ENCODE results near the gene AKAP17A.

AKAP17A gene

DNA sequence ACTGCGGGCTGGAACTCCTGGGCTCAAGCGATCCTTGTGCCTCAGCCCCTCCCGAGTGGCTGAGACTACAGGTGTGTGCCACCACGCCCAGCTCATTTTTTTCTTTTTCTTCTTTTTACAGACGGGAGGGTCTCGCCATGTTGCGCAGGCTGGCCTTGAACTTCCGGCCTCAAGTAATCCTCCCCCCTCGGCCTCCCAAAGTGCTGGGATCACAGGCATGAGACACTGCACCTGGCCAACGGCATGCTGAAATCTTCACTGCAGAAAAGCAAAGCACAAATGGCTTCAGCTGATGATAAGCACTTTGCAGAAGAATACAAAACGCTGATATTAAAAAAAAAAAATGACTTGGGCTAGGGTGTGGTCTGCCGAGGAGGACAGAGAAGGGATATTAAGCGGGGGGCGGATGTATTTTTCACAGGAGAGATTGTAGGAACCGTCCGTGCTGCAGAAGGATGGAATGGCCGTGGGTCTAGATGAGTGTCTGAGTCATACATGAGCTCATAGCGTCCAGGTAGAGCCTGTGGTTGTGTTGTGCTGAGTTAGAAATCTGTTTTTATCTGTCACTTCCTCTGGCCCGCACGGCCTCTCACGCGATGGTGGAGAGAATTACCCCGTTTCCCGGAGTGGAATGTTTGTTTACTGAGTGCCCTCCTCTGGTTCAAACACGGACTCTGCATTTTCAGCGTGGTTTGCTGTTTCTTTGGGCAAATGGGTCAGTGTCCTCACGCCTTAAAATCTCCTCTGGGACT lies 8.5 kb upstream of the AKAP17A start:
- DNase-seq = no peak

DNA sequence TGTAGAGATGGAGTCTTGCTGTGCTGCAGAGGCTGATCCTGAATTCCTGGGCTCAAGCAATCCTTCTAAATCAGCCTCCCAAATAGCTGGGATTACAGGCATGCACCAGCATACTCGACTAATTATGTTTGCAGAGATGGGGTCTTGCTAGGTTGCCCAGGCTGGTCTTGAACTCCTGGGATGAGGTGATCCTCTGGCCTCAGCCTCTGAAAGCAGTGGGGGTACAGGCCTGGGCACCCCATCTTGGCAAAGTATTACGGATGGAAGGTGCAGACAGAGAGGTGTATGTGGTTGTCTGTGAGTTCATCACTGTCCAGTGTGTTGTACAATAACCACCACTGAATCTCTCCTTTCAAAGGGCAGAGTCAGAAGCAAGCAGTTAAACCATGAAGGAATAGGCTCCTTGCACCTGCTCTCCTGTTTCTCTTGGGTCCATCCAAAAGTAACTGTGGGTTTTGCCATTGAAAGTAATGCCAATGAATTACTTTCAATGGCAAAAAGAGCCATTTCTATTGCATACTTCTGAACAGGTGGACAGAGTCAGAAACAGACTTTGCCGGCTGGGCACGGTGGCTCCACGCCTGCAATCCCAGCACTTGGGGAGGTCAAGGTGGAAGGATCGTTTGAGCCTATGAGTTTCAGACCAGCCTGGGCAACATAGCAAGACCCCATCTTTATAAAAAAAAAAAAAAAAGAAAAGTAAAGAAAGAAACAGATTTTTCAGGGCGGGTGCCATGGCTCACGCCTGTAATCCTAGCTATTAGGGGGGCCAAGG lies 7.0 kb upstream of the AKAP17A start:
- DNase-seq = no peak

DNA sequence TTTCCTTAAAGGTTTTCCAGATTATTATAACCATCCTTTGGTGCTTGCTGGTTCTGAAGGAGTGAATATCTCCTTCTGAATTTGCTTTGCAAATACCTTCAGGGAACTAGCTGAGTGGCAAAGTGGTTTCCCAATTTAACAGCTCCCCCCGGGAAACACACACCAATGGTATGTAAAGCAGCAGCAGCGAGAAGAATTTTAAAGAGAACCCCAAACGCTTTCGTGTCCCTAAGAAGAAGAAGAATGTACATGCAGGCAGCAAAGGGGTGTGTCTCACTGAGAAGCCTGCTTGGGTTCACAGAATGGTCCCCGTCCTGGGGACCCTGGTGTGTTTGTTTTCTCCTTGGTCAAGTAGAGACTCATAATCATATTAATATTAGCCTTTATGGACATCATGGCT lies 4.2 kb upstream of the AKAP17A start:
- DNase-seq = no peak

DNA sequence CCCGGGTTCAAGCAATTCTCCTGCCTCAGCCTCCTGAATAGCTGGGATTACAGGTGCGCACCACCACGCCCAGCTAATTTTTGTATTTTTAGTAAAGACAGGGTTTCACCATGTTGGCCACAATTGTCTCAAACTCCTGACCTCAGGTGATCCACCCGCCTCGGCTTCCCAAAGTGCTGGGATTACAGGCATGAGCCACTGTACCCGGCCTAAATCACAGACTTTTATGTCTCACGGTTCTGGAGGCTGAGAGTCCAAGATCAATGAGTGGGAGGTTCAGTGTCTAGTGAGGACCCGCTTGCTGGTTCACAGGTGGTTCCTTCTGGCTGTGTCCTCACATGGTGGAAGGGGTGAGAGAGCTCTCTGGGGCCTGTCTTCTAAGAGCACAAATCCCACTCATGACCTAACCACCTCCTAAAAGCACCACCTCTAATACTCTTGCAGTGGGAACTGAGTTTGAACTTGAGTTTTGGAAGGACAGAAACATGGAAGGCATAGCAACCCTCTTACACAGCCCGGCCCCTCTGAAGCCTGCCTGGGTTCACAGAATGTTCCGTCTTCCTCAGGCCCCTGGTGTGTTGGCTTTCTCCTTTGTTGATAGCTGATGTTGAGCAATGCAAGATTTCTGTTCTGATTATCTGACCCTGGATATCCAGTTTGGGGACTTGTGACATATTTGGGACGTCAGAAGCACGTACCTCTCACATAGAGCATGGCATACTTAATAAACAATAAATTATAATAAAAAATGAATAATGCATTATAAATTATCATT lies 1.9 kb upstream of the AKAP17A start:
- DNase-seq = no peak

DNA sequence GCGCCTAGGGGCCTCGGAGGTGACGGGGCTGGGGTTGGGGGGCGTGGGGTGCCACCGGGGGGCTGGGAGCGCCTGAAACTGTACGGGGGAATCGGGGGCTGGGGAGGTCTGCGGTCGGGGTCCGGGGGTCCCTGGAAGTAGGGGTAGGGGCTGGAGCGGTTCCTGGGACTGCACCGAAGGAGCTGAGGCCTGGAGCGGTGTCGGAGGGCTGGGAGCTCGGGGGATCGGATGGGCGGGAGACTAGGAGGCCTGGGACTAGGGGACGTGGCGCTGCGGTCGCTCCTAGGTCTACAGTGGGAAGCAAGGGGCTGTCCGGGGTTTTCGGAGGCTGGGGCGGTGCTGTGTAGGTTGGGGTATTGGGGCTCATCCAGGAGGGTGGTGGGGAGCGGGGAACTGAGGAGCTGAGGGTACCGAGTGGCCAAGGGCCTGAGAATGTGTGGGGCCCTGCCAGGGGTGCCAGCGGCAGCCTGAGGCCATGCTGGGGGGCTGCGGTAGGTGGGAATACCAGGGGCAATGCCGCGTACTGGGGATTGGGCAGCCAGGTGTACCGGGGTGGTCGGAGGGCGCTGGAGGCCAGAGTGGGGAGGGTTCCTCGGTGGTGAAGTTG lies 562 bp downstream of the AKAP17A start:
- DNase-seq = peak in 4 of 56 donors; percentile 3 to 37 (median 10)

DNA sequence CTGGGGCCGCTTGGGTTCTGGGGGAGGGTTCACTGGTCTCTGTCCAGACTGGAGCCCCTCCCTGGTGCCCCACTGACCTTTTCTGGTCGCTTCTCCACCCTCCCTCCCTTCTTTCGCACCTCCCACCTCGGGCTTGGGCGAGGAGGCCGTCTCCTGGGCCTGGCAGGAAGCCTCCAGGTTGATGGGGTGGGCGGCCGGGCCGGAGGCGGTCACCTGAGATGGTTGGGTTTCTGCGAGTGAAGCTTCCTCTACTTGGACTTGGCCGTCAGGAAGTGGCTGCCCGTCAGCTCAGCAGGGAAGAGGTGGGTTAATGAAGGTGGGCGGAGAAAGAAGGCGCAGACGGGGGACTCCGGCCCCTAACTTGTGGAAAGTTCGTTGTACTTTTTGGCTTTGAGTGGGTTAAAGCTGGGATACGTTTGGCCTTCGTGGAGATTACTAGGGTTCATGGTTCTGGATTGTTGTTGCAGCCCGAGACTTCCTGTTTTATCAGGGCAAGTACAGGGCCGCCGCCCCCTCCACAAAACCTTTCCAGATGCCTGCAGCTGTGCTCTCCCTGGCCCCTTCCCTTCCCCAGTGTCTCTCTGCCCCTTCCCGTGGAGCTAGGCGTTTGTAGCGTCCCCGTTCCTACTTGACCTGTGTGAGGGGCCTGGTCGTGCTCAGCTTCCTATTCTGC lies 1.2 kb downstream of the AKAP17A start:
- peak in 2 of 56 donors; percentile 8 to 25 for DNase-seq

DNA sequence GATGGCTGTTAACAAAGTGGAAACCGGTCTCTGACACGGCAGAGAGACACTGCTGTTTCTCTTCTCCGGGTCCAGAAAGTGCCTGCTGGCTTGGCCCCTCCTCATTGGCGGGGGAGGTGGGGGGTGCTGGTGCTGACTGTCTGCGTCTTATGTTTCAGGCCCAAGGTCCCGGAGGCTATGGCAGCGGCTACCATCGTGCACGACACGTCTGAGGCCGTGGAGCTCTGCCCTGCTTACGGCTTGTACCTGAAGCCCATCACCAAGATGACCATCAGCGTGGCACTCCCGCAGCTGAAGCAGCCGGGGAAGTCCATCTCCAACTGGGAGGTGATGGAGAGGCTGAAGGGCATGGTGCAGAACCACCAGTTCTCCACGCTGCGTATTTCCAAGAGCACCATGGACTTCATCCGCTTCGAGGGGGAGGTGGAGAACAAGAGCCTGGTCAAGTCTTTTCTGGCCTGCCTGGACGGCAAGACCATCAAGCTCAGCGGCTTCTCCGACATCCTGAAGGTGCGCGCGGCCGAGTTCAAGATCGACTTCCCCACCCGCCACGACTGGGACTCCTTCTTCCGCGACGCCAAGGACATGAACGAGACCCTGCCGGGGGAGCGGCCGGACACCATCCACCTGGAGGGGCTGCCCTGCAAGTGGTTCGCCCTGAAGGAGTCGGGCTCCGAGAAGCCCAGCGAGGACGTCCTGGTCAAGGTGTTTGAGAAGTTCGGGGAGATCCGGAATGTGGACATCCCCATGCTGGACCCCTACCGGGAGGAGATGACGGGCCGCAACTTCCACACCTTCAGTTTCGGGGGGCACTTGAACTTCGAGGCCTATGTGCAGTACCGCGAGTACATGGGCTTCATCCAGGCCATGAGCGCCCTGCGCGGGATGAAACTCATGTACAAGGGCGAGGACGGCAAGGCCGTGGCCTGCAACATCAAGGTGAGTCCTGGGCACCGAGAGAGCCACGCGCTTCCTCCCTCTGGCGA lies 2.2 kb downstream of the AKAP17A start:
- DNase-seq = no peak

DNA sequence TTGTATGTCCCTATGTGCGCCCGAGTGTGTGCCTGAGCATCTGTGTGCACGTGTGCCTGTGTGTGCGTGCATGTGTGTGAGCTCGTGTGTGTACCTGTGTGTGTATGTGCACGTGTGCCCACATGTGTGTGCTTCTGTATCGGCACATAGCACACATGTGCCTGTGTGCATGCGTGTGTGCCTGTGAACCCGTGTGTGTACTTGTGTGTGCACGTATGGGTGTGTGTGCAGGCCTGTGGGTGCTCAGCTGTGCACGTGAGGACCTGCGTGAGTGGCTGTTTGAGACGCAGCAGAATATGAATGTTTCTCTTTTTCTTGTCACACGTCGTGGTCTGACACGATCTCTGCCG lies 4.3 kb downstream of the AKAP17A start:
- DNase-seq = no peak

DNA sequence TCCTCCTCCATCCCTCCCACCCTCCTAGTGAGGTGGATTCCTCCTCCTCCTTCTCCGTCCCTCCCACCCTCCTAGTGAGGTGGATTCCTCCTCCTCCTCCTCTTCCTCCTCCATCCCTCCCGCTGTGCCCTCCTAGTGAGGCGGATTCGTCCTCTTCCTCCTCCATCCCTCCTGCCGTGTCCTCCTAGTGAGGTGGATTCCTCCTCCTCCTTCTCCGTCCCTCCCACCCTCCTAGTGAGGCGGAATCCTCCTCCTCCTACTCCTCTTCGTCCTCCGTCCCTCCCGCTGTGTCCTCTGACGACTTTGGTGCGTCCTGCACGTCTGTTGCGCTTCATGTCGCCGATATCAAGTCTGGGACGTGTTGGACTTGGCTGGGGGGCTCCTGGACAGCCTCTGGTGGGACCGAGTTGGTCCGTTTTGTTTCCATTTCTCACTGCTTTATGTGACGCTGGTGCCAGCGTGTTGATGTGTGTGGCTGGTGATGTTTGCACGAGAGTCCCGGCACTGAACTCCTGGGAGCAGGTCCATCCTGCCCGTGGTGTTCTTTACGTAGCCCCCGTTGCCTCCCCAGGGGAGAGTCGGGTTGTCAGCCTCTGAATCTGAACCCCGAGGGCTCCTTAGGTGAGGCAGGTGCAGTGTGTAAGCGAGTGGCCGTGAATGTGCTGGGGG lies 5.4 kb downstream of the AKAP17A start:
- DNase-seq = no peak

DNA sequence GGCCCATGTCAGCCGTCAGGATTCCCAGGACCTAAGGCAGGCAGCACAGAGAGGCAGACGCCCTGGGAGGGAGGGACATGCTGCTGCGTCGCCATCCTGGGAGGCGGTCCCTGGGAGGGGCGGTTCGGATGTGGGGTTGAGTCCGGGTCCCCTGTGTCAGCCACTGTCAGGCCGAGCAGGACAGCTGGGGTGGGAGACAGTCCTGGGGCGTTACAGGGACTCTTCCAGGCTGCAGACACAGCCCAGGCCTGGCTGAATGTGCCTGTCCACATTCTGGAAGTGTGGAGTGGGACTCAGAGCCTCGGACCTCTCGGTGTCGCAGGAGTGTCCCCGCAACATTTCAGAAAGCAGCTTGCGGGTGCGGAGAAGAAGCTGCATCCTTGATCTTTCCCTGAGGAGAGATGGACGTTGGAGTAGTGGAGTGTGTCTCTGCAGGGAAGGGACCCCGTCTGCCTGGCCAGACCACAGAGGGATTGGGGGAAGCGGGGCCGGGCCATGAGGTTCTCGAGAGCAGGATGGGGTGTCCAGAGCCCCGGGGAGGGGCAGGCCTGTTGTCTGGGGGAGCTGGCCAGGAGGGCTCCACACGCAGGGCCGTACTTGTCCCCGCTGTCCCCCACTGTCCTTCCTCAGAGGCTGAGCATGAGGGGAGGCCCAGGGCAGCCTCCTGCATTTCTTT lies 6.1 kb downstream of the AKAP17A start:
- DNase-seq = no peak

DNA sequence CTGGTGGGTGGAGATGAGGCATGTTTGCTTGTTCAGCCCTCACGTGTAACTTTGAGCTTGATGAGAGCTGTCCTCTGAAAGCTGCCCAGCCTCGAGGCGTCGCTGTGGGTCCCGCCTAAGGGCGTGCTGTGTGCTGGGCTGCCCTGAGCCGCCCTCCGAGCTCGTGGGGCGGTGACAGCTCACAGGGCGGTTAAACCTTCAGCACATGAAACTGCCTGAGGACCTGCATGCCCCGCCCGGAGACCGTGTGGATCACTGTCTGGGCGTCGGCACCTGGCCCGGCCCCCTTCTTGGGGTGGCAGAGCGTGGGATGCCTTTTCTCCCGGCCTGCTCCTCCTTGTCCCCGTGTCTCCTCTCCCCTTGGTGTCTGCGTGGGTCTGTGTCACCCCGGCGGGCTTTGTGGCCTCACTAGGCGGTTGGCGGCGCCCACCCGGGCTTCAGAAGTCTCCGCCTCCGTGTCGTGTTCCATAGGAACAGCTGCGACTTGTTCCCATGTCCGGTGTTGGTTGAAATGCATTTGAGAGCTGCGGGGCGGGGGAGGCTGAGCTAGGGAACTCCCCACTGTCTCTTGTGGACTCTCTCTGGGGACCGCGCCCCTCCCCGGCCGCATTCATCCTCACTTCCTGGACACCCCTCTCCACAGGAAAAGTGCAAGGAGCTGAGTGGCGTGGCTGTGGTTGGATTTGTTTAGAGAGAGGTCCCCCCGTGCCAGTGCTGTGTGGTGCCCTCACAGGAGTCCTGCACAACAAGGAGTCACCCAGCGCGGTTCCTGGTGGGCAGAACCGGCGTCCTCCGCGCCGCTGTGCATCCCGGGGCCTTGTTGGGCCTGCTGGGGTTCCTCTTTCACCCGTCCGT lies 6.8 kb downstream of the AKAP17A start:
- DNase-seq = no peak

DNA sequence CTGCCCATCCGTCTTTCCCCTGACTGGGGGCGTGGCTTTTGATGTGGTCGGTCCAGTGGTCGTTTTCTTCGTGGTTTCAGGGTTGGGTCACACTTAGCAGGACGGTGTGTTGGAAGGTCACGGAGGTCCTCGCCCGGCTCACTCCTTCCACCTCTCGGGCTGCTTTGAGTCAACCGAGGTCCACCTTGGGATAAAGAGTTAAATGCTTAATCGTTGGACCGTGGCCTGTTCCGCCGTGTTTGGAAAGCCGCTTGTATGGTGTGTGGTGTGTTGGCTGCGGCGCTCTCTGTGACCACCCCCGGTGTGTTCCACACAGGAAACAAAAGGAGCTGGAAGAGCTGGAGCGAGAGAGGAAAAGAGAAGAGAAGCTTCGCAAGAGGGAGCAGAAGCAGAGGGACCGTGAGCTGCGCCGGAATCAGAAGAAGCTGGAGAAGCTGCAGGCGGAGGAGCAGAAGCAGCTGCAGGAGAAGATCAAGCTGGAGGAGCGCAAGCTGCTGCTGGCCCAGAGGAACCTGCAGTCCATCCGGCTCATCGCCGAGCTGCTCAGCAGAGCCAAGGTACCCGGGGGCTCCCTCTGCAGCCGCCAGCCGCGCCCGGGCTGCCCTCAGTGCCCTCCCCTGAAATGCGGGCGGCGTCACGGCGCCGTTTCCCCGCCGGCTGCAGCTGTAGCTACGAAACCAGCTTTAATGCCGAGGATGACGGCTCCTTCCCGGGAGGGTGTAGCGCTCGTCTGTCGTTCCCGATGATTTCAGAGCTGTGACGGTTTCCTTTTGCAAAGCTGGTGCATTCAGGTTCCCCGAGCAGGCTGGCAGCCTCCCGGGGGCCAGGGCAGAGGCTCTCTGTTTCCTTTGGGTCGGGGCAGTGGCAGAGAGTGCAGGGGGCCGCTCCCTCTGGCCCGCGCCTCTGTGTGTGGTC lies 7.7 kb downstream of the AKAP17A start:
- DNase-seq = no peak

DNA sequence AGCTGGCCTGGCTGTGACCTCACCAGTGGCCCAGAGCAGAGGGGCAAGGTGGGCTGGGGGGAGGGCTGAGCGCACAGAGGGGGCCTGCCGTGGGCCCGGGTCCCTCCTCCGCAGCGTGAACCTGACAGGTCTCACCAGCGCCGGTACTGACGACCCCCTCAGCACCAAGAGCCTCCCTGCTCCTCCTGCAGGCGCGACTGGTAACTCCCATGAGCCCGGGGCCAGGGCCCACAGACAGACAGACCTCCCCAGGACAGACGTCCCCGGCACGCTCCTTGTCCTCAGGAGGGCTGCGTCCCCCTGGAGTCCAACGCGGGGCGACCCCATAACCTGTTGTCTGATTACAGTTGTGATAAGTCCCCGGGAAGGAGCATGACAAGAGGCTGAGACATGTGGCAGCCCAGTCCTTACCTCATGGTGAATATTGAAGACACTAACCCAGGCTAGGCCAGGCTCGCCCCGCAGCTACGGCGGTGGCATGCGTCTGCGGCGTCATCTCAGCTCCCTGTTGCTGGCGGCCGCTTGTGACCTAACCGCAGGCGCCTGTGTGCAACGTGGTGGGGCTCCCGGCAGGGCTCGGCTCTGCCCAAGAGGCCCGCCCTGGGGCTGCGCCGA lies 8.5 kb downstream of the AKAP17A start:
- DNase-seq = no peak

DNA sequence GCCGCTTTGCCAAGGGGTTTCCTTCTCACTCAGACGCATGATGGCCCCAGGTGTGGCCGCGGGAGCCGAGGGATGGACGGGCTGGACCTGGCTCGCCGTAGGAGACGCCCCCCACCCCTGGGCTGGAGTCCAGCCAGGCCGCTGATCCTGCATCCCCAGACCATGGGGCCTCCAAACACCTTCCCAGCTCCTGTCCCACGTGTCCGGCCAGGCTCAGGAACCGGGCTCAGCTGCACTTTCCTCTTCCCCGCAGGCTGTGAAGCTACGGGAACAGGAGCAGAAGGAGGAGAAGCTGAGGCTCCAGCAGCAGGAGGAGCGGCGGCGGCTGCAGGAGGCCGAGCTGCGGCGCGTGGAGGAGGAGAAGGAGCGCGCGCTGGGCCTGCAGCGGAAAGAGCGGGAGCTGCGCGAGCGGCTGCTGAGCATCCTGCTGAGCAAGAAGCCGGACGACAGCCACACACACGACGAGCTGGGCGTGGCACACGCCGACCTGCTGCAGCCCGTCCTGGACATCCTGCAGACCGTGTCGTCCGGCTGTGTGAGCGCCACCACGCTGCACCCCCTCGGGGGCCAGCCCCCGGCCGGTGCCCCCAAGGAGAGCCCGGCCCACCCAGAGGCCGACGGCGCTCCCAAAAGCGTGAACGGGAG lies 9.1 kb downstream of the AKAP17A start:
- no peak for DNase-seq

DNA sequence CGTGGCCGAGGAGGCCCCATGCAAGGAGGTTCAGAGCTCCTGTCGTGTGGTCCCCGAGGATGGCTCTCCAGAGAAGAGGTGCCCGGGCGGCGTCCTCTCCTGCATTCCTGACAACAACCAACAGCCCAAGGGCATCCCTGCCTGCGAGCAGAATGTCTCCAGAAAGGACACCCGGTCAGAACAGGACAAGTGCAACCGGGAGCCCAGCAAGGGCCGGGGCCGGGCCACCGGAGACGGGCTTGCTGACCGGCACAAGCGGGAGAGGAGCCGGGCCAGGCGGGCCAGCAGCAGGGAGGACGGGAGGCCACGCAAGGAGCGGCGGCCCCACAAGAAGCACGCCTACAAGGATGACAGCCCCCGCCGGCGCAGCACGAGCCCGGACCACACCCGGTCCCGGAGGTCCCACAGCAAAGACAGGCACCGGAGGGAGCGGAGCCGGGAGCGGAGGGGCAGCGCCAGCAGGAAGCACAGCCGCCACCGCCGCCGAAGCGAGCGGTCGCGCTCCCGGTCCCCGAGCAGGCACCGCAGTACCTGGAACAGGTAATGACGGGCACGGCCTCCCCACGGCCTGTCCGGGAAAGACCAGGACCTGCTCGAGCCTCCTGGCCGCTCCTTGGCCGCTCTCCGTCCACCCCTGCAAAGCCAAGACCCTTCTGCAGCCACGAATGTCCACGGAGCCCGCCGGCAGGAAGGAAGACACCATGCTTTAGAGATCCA lies 9.8 kb downstream of the AKAP17A start:
- no peak for DNase-seq
